HG02610 (cell line): ENCODE results near the gene ADAM17.
A peak's percentile ranks its signal among the peaks of the same experiment; 100 is the strongest.
"Not testable (repeated sequence)": the region's sequence is repeated elsewhere in the genome, so short reads cannot be mapped to it uniquely, and the experiment has no call there.

Experiments used
- ATAC-seq: cut with Tn5 transposase; IDR thresholded peaks from one replicate; pipeline ENCODE4 v1.9.1; 2021; ENCODE audit warnings: mild to moderate bottlenecking, moderate library complexity; ENCODE audit not compliant: unreplicated experiment

Gene ADAM17

DNA sequence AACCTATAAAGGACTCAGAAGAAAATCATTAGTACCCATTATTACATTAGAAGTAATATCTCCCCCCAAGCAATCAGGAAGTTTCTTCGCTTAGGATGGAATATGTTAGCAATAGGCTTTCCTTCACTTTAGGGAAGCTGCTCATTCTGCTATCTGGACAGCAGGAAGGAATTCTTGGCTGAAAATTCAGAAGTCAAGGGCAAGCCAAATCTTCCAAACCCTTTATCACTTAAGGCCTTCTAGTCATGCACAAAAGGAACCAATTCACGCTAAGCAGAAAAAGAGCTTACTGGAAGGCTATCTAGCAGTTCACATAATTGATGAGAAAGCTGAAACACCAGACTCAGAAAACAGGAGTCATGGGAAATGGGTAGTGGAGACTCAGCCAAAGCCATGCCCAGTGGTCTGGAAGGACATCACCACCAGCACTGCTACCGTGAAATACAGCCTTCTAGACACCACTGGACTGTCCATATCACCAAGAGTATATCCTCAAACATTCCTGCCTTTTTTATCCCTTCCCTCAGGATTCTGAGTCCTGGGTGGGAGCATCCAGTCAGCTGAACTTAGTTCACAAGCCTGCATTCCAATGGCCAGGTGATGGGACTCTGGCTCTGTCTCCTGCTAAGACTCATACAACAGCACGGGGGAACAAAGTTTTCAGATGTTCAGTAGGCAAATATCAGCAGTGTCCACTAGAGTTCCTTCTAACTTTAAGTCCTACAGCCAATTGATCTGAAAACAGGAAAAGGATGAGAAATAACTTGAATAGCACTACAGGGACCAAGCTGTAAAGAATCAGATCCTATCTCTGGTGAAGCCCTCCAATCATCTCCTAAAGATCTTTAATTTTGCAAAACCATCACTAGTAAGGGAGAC is 14.8 kb upstream of the ADAM17 start:
- ATAC-seq = no peak

DNA sequence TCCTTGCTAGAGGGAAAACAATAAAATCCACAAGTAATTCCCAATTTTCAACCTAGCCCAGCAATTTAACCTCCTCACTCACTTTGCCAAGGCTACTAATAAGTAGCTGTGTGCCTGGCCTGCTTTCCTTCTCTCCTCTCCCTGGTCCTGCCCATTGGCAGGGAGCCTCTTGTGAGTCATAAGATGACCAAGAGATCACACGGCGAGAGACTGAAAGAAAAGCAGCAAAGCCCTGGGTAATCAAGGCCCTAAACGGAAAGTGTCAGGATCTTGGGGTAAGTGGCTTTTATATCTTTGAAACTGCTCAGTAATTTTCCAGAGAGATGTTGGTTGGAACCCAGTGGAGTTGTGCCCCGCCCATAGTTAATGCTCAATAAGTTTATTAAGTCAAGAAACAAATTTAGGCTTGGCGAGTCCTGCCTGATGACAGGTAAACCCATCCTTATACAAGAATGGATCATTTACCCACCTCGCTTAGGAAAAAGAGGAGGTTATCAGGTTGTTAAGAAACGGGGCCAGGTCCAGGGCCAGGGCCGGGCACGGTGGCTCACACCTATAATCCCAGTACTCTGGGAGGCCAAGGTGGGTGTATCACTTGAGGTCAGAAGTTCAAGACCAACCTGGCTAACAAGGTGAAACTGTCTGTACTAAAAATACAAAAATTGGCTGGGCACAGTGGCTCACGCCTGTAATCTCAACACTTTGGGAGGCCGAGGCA is 10.0 kb upstream of the ADAM17 start:
- ATAC-seq = no peak

DNA sequence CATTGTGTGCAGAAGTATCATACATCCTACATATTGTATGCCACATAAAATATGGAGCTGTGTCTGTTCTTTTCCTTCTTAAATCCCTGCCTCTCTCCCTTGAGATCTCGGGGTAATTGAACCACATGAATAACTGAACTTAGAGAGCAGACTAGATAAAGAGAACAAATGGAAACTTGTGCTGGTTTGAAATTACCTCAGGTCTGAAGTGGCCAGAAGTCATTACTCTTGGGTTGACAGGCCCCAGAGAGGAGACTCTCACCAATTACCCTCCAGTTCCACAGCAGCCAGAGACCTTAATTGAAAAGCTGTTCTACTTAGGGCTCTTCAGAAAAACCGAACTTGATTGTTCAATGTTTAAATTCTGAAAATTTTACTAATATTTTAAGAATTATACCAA is 5.0 kb upstream of the ADAM17 start:
- no peak for ATAC-seq

DNA sequence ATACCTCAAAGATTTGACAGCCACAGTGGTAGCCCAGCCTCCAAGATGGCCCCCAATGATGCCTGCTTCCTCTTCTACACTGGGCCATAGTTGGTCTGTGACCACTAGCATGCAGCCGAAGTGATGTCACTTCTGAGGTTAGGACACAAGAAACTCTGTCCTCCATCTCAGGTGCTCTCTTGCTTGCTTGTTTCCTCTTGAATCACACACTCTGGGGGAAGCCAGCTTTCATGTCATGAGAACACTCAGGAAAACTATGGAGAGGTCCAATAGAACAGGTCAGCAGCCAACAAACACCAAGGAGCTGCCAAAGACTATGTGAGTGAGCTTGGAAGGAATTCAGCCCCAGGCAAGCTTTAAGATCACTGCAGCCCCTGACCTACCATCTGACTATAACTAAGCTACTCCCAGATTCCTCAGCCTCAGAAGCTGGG is 3.3 kb upstream of the ADAM17 start:
- no peak for ATAC-seq

DNA sequence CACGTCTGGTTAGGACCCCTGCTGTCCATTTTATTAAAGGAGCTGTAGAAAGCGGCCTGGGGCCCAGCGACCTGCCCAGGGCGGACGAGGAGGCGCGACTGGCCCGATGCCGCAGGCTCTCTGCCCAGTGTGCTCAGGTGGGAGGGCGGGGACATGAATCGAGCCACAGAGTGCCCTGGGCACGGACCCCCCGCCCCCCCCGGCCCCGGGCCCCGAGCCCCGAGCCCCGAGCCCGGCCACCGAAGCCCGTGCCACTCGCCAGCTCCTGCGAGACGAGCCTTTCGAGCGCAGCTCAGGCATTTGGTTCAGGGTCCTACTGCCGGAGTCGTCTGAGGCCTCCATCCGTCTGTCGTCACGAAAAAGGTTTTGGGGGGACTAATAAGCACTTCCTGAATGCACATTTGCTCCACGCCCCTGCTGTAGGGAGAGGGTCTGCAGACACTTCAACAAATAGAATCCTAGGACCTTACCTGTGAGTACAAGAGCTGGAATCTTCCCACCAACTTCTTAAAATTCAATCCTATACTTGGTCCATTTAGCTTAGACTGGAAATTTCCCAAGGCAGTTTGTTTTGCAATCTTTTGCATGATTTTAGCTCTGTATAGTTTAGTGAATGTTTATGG is 602 bp upstream of the ADAM17 start:
- peak; percentile 14 for ATAC-seq

DNA sequence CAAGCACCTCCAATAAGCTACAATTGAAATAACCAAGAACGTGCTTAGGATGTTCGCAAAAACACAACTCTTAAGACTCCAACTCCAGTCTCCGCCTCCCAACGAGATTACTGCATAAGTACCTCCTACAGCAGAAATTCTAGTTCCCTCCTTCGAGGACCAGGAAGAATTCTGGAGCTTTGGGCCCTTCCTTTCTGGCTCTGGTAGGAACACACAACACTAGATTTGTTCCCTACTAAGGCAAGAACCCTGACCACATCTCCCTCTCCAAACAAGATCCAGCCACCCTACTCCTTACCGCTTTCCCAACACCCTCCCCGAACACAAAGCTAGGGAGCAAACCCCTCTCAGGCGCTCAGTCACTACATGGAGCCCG is 721 bp downstream of the ADAM17 start:
- no peak for ATAC-seq

DNA sequence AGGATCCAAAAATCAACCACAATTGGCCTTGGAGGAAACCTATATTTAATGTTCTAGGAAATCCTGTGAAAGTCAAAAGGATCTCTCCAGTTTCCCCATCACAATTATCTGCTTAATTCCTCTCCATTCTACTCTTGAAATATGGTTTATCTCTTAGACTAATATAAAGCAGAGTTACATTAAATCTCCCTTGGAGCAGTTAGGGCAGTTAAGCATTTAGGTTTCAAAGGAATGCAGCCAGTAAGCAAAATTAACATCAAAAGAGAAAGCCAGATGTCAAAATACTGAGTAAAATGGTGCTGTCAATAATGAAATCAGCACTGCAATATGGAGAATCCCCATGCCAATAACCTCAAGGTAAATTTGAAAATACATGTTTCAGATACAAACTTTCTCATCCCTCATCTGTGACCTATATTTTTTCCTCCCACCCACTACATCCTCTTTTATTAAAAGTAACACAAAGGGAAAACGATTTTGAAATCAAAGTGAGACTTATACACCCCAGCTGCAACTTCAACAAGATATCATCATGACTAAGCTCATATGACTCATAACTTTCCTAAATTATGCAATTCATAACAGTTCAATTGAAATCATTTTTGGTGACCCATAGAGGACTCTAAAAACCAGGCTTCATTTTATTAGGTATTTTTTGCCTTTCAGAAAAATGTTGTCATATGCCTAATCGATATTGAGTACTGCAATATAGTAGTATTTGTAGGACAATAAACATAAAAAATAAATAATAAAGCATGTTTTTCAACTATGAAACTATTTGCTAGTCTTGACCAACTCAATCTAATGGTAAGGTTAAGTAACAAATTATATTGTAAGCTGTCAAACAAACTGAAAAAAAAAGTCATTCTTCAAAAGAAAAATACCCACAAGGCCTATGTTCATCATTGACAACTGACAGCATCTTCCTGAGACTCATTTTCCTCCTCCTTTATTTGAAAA is 3.1 kb downstream of the ADAM17 start:
- peak; percentile 23 for ATAC-seq

DNA sequence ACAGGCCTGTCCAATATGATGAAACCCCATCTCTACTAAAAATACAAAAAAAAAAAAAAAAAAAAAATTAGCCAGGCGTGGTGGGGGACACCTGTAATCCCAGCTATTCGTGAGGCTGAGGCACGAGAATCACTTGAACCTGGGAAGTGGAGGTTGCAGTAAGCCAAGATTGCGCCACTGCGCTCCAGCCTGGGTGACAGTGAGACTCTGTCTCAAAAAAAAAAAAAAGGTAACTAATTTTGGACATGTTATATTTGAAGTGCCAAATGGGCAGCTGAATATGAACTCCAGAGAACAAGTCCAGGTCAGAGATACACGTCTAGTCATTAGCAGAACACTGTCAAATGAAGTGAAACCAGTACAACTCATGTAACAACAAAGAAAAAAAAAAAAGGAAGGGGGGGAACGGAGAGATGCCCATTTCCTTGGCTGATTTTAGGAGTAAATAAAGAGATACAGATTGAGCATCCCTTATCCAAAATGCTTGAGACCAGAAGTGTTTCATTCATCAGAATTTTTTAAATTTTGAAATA is 4.7 kb downstream of the ADAM17 start:
- ATAC-seq = not testable (repeated sequence)

DNA sequence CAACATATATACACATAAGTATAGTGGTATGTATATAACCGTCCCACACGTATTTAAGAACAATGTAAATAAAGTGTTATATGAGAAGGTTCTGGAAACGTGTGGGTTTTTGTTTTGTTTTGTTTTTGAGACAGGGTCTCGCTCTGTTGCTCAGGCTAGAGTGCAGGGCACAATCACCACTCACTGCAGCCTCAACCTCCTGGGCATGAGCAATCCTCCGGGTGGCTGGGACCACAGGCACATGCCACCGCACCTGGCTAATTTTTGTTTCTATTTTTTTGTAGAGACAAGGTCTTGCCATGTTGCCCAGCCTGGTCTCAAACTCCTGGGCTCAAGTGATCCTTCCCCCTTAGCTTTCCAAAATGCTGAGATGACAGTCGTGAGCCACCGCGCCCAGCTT is 6.2 kb downstream of the ADAM17 start:
- ATAC-seq = no peak

DNA sequence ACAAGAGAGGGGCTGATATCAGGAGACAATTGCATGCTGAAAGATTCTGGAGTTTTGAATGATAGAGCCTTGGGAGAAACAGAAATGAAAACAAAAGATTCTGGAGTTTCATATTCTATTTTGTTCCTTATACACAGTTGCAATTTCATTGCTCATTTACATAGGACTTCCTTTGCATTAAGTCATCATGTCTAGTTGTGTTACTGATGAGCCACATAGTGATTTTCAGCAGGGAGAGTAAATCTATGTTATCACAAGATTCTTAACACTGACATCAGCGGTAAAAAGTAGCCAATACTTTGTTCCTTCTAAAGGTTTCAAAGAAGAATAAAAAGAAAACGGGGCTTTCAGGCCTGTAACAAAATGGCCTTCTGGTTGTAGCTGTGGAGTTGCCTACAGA is 7.1 kb downstream of the ADAM17 start:
- ATAC-seq = peak; percentile 59

DNA sequence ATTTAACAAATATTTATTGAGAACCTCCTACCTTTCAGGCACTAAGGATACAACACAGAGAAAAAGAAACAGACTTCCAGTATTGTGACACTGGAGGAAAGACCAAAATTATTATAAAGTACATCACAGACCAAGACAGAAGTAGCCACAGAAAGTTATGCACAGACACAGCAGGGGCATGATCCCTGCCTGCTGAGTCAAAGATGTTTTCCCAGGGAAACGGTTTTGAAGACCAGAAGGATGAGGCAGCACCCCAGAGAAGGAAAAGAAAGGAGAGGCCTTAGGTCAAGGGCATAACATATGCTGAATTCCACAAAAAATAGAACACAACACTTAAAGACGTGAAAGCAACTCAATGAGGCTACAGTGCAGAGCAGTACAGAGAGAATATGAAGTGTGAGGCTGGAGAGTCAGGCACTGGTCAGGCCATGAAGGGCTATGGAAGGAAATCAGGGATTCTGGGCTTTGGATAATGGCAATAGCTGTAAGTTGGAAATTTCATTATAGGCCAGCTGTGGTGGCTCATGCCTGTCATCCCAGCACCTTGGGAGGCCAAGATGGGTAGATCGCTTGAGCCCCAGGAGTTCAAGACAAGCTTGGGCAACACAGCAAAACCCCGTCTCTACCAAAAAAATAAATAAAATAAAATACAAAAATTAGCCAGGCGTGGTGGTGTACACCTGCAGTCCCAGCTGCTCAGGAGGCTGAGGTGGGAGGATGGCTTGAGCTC is 8.2 kb downstream of the ADAM17 start:
- no peak for ATAC-seq

DNA sequence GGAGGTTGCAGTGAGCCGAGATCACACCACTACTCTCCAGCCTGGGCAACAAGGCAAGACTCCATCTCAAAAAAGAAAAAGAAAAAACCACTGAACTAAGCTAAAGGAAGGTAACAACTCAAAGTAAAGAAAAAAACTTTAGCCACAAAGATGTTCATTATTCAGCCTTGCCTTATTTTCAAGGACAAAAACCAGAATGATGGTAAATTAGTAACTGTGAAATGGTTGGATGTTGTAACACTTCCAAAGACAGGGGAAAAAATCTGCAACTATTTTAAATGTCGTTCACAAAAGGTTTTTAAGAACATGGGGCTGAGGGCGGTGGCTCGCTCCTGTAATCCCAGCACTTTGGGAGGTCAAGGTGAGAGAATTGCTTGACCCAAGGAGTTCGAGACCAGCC is 10.1 kb downstream of the ADAM17 start:
- no peak for ATAC-seq

DNA sequence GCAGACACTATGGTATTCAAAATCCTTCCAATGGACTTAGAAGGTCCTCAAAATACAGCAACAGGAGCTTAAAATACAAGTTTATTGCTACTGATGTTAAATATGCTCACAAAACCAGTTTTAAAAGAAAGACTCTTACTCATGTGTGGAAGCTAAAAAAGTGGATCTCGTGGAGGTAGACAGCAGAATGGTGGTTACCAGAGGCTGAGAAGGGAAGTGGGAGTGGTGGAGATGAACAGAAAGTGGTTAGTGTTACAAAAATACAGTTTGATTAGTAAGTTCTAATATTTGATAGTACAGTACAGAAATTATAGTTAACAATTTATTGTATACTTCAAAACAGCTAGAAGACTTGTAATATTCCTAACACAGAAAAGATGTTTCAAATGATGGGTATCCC is 12.1 kb downstream of the ADAM17 start:
- ATAC-seq = no peak

DNA sequence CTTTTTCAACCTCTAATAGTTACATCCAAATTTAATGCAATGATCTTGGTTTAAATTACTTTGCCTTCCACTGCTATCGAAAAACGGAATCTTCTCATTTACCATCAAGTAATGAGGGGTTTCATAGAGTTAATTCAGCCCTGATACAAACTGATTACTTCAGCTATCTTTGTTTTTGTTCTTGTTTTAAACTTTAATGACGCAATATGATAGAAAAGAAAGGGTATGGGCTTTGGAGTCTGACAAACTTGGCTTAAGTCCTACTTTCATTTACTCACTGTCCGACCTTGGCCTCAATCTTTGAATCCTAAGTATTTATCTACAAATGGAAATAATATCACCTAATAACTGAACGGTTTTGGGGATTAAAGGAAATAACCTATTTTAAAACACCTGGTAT is 16.1 kb downstream of the ADAM17 start:
- ATAC-seq = no peak

DNA sequence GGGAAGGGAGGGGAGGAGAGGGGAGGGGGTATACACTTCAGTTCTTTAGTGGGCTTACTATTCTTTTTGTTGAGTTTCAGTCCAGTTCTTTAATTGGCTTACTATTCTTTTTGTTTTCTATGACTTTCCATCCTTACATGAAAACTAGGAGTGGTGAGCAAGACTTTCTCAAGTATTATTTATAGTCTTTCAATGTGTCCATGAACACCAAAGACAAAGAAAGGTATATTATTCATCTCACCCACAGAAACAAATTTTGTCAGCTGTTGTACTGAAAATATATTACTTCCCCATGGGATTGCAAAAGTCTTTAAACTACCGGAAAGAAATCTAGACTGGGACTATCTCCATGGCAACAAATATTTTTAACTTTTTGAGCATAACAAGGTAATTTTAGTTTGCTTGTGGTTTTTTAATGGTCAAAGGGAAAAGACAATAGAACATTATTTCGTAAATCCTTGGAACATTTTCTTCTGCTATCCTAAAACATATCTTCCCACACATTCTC is 17.6 kb downstream of the ADAM17 start:
- no peak for ATAC-seq

DNA sequence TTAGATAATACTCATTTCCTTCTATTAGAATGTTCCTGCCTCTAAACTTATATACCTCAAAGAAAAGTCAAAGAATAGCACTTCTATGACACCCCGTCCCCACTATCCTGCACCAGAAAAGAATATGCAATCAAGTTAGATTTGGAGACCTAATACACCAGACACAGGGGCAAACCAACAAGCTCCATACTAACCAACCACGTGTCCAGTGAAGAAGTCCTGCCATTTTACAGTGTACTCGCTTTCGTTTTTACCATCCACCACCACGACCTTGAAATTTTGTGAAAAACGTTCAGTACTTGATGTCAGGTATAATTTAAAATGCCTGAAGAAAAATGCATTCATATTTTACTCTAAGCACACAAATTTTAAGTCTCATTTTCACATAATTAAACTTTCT is 19.1 kb downstream of the ADAM17 start:
- ATAC-seq = no peak

DNA sequence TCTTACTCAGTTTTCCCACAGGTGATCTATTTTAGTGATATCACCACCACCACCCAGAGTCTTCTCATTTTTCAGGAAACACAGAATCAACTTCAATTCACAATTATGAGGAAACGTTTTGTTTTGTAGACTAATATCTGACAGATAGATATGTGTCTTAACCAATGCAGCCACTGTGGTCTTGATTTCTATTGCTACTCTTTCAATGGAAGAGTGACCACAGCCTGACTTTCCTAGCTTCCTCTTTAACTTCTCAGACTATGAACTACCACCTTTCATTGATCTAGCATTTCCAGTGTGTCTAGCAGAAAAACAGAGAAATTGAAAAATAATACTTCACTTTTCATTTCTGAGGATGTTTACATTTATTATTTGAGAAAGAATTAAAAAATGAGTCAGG is 20.5 kb downstream of the ADAM17 start:
- no peak for ATAC-seq

DNA sequence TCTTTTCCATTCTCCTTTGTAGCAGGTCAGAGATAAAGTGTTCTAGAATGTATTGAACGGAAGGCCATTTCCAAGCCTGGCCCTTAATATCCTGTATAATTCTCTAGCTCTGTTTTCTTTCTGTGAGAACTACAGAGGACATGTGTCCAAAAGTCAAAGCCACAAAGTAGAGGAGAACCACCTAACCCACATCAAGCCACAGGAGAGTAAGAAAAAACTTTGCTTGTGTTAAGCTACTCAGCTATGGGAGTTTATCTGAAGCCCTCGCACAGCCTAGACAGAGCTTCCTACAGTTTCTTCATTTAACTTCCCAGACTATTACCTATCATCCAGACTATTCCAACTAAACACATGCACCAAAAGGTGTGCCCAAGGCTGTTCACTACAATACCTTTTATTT is 22.0 kb downstream of the ADAM17 start:
- ATAC-seq = no peak

DNA sequence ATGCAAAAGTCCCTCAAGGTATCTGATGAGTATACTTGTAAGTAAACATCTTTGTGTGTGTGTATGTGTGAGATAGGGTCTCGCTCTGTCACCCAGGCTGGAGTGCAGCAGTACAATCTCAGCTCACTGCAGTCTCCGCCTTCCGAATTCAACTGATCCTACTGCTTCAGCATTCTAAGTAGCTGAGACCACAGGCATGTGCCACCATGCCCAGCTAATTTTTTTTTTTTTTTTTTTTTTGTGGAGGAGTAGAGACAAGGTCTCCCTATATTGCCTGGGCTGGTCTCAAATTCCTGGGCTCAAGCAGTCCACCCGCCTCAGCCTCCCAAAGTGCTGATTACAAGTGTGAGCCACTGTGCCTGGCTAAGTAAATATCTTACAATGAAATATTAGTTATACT is 23.2 kb downstream of the ADAM17 start:
- ATAC-seq = no peak
